Natural killer cell (primary cell): ENCODE data around the gene SPOCK1. TPM values are rescaled to one million over a fixed set of nuclear protein-coding genes. Genes with fewer than 3 reads are reported as not detected.

Experiments
- ATAC-seq, 3 donors: fragments of 150-1000 bp in 2 of 3; fragments of 200-7000 bp in 1 of 3; cut with Tn5 transposase; 1 replicate in 1 of 3; 2 replicates in 2 of 3; pipeline ENCODE4 v1.10.0; 2021; ENCODE audit warnings: mild to moderate bottlenecking in 2 of 3, moderate library complexity in 2 of 3
- DNase-seq, 2 donors: peaks; one replicate each; pipeline versions ENCODE4 v3.0.0 to v3.0.0-alpha.2; 2013 to 2021; ENCODE audit warnings: mixed read lengths in 1 of 2
- H3K27ac ChIP-seq: one replicate; pipeline ENCODE4 v1.5.1; 2013; ENCODE audit warnings: mild to moderate bottlenecking, low read length
- H3K27me3 ChIP-seq: one replicate; pipeline ENCODE4 v1.6.1; 2013; ENCODE audit warnings: low read length; ENCODE audit not compliant: control insufficient read depth, insufficient read depth
- H3K36me3 ChIP-seq: one replicate; pipeline ENCODE4 v1.6.1; 2013; ENCODE audit warnings: low read length; ENCODE audit not compliant: control insufficient read depth, insufficient read depth
- H3K4me1 ChIP-seq: one replicate; pipeline ENCODE4 v1.6.1; 2013; ENCODE audit warnings: low read length; ENCODE audit not compliant: control insufficient read depth, insufficient read depth
- H3K4me3 ChIP-seq: one replicate; pipeline ENCODE4 v1.5.1; 2013; ENCODE audit warnings: low read length
- H3K9me3 ChIP-seq: one replicate; pipeline ENCODE4 v1.6.1; 2013; ENCODE audit warnings: low read length; ENCODE audit not compliant: control insufficient read depth, insufficient read depth
- H3K27ac Mint-ChIP-seq, 2 donors: one replicate each; pipeline ENCODE4 v1.8.0; 2022; ENCODE audit warnings: mild to moderate bottlenecking in 2 of 2, mixed read lengths in 2 of 2, moderate library complexity in 1 of 2
- H3K27me3 Mint-ChIP-seq, 2 donors: one replicate each; pipeline ENCODE4 v1.8.0; 2022; ENCODE audit warnings: low read depth in 2 of 2, mixed read lengths in 2 of 2
- H3K36me3 Mint-ChIP-seq: one replicate; pipeline ENCODE4 v1.8.0; 2022; ENCODE audit warnings: mixed read lengths
- H3K4me1 Mint-ChIP-seq, 2 donors: one replicate each; pipeline ENCODE4 v1.8.0; 2022; ENCODE audit warnings: mixed read lengths in 2 of 2
- H3K4me3 Mint-ChIP-seq: one replicate; pipeline ENCODE4 v1.8.0; 2022; ENCODE audit warnings: mild to moderate bottlenecking, moderate library complexity, mixed read lengths
- H3K9me3 Mint-ChIP-seq, 2 donors: one replicate each; pipeline ENCODE4 v1.8.0; 2022; ENCODE audit warnings: mixed read lengths in 2 of 2
- CTCF ChIP-seq: fragments of 200-600 bp; IDR thresholded peaks from one replicate; pipeline ENCODE4 v1.8.0; 2022; ENCODE audit warnings: antibody characterized with exemption
- WGBS: methylation state at CpG from one replicate; pipeline ENCODE4 v1.1.7; 2013; ENCODE audit warnings: missing lambda C conversion rate; ENCODE audit not compliant: insufficient coverage; 5-methylcytosine and 5-hydroxymethylcytosine counted together
- intact Hi-C: fragments of 100-400 bp; cut with micrococcal nuclease; formaldehyde crosslinking; loops from one replicate; pipeline ENCODE4 v1.14.2; 2022
- total RNA-seq, 4 donors: library from RNA; stranded (reverse); fragments of 120-200 nt in 1 of 4; gene quantifications; one replicate each; pipeline versions ENCODE4 v1.2.3 to v1.2.4, GENCODE V29; 2013 to 2022

SPOCK1 gene
- total RNA-seq, 3 donors from 2014 or later (not counting 1 experiment from before 2014, with no cell fraction given): 0.09 to 1.6 (median 0.61) TPM

GRCh38 chr5:137402436-137403187 lies 96.5 kb downstream of the SPOCK1 start:
- no peaks in the 10 kb centered on the region for H3K27me3 ChIP-seq
- H3K4me1 Mint-ChIP-seq: no peaks in the 10 kb centered on the region
- no peak for DNase-seq
- intact Hi-C loops: no loop called here
- H3K9me3 Mint-ChIP-seq: no peaks in the 10 kb centered on the region
- no peak for ATAC-seq
- no peaks in the 10 kb centered on the region for H3K4me1 ChIP-seq
- H3K27ac ChIP-seq: no peak overlapping the region
- no peaks in the 10 kb centered on the region for H3K36me3 ChIP-seq
- no peak overlapping the region for H3K4me3 ChIP-seq
- H3K27ac Mint-ChIP-seq: no peak overlapping the region
- no peaks in the 10 kb centered on the region for H3K36me3 Mint-ChIP-seq
- 69% methylated on average over 5 of the region's 5 CpGs for WGBS
- H3K4me3 Mint-ChIP-seq: no peak overlapping the region
- H3K9me3 ChIP-seq: no peaks in the 10 kb centered on the region
- TF ChIP-seq CTCF: no peak
- peaks cover 0 to 5% of the 10 kb centered on the region in 2 donors for H3K27me3 Mint-ChIP-seq

GRCh38 chr5:137401946-137402345 lies 97.2 kb downstream of the SPOCK1 start:
- Mint-ChIP-seq H3K27ac (no peak overlapping the region), H3K4me1 (no peaks in the 10 kb centered on the region), H3K9me3 (no peaks in the 10 kb centered on the region), H3K27me3 (peaks cover 0 to 5% of the 10 kb centered on the region in 2 donors), H3K36me3 (no peaks in the 10 kb centered on the region), H3K4me3 (no peak overlapping the region)
- TF ChIP-seq CTCF: no peak
- 50% methylated on average over 1 of the region's 2 CpGs for WGBS
- H3K4me3 ChIP-seq: no peak overlapping the region
- H3K9me3 ChIP-seq: no peaks in the 10 kb centered on the region
- H3K27ac ChIP-seq: no peak overlapping the region
- intact Hi-C loops: no loop called here
- H3K27me3 ChIP-seq: no peaks in the 10 kb centered on the region
- DNase-seq (no peak), ATAC-seq (no peak)
- H3K36me3 ChIP-seq: no peaks in the 10 kb centered on the region
- no peaks in the 10 kb centered on the region for H3K4me1 ChIP-seq

- Histone ChIP-seq H3K4me1 (no peaks in the 10 kb centered on the region), H3K9me3 (no peaks in the 10 kb centered on the region), H3K36me3 (no peaks in the 10 kb centered on the region), H3K27me3 (no peaks in the 10 kb centered on the region), H3K27ac (no peak overlapping the region), H3K4me3 (no peak overlapping the region)
- DNase-seq (no peak), ATAC-seq (no peak)
- H3K27me3 Mint-ChIP-seq: peaks cover 0 to 5% of the 10 kb centered on the region in 2 donors
- WGBS: 82% methylated on average over 5 of the region's 5 CpGs
- intact Hi-C loops: no loop called here
- no peak overlapping the region for H3K4me3 Mint-ChIP-seq
- no peak overlapping the region for H3K27ac Mint-ChIP-seq
- no peaks in the 10 kb centered on the region for H3K4me1 Mint-ChIP-seq
- no peaks in the 10 kb centered on the region for H3K36me3 Mint-ChIP-seq
- no peaks in the 10 kb centered on the region for H3K9me3 Mint-ChIP-seq
- no peak for TF ChIP-seq CTCF
These were observed 98.6 kb downstream of the SPOCK1 start for GRCh38 chr5:137400571-137400970.

DNA sequence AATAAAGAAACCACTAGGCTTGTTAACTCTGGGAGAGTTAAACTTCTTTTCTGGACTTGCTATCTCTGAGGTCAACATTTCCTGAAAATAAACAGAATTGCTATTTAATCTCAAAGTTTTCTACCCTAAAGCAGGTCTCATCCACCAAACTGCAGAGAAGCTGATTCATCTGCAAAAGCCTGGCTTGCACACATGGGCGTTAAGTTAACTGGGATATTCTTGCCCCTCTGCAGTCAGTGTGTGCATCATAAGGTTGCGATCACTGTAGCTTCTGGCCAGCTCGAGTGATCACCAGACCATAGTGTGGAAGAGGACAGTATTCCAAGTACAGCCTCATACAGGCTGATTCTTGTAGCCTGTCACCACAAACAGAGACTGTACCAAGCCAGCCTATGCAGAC lies 99.2 kb downstream of the SPOCK1 start:
- Histone ChIP-seq H3K27ac (no peak overlapping the region), H3K9me3 (no peaks in the 10 kb centered on the region), H3K4me3 (no peak overlapping the region), H3K36me3 (no peaks in the 10 kb centered on the region), H3K4me1 (no peaks in the 10 kb centered on the region), H3K27me3 (no peaks in the 10 kb centered on the region)
- no peaks in the 10 kb centered on the region for H3K9me3 Mint-ChIP-seq
- H3K27me3 Mint-ChIP-seq: peaks cover 0 to 5% of the 10 kb centered on the region in 2 donors
- no peak for ATAC-seq
- DNase-seq: no peak
- H3K36me3 Mint-ChIP-seq: no peaks in the 10 kb centered on the region
- 92% methylated on average over 3 of the region's 3 CpGs for WGBS
- intact Hi-C loops: no loop called here
- H3K27ac Mint-ChIP-seq: no peak overlapping the region
- no peak overlapping the region for H3K4me3 Mint-ChIP-seq
- no peaks in the 10 kb centered on the region for H3K4me1 Mint-ChIP-seq
- no peak for TF ChIP-seq CTCF
